ENCODE data around the gene SPEG. TPM values are rescaled to one million over a fixed set of nuclear protein-coding genes. Genes with fewer than 3 reads are reported as not detected.

SPEG gene
- total RNA-seq, 2 experiments from 2014 or later, result 0.46 TPM; not detected in 1

- no peak overlapping the region for H2AFZ ChIP-seq (ENCODE audit: low read length)
- DNase-seq (ENCODE audit: low spot score), result no peak
- peak overlapping the region; percentile 89; the same call in 1 of the 2 replicates for H3K4me2 ChIP-seq (ENCODE audit: low read length)
- no peak overlapping the region for H3K27ac ChIP-seq (ENCODE audit: low read depth, low read length, poor library complexity, severe bottlenecking)
- no peaks in the 10 kb centered on the region for H3K9me2 ChIP-seq (ENCODE audit: insufficient read depth, low read length)
- H3K9me3 ChIP-seq (ENCODE audit: low read length), result no peaks in the 10 kb centered on the region
- no peaks in the 10 kb centered on the region for H4K20me1 ChIP-seq (ENCODE audit: insufficient read depth, low read length)
- no TSS peak for BruUV-seq (replicated peaks)
- peaks cover 42% of the 10 kb centered on the region for H3K36me3 ChIP-seq (ENCODE audit: insufficient read depth, low read length)
- POLR2A ChIA-PET, result no interaction called here
- CTCF ChIA-PET (ENCODE audit: unreplicated experiment), result no interaction called here
- H3K79me2 ChIP-seq (ENCODE audit: insufficient read depth, low read depth, low read length), result no peaks in the 10 kb centered on the region; the same call in 1 of the 2 replicates
- peaks cover 15% of the 10 kb centered on the region for H3K4me1 ChIP-seq (ENCODE audit: insufficient read depth, low read length, poor library complexity, severe bottlenecking)
- no peak overlapping the region for H3K4me3 ChIP-seq (ENCODE audit: low read depth, low read length, poor library complexity, severe bottlenecking)
- intact Hi-C loops (cut with micrococcal nuclease; ENCODE audit: unreplicated experiment), result loop anchor here (5.0 kb wide), 3 partner anchors 156 to 211 kb away; partner anchors contain the start of genes CHPF, CNPPD1, RETREG2 and STK11IP
- TF ChIP-seq EZH2phosphoT487 (IDR thresholded peaks at IDR 0.05; ENCODE audit: borderline replicate concordance, low read depth, low read length) (no peak), CTCF (conservative IDR thresholded peaks at IDR 0.05; ENCODE audit: low read length) (no peak)
Observed at GRCh38 chr2:219385958-219386520, 48.6 kb upstream of the SPEG start.

GRCh38 chr2:219386532-219387280 is 47.9 kb upstream of the SPEG start:
- H3K4me2 ChIP-seq (ENCODE audit: low read length), result peak overlapping the region; percentile 89
- H3K36me3 ChIP-seq (ENCODE audit: insufficient read depth, low read length), result peaks cover 36% of the 10 kb centered on the region
- ChIA-PET POLR2A (interaction anchor here (0.6 to 1.2 kb wide), 2 partner anchors 108 to 123 kb away, joined by 4 to 5 read pairs; no protein-coding TSS in a partner anchor), CTCF (ENCODE audit: unreplicated experiment) (interaction anchor here (0.6 kb wide), 1 partner anchor 105 kb away, joined by 8 read pairs; no protein-coding TSS in a partner anchor)
- DNase-seq (ENCODE audit: low spot score), result peak; percentile 6
- no peaks in the 10 kb centered on the region for H3K9me2 ChIP-seq (ENCODE audit: insufficient read depth, low read length)
- no peaks in the 10 kb centered on the region; the same call in 1 of the 2 replicates for H3K79me2 ChIP-seq (ENCODE audit: insufficient read depth, low read depth, low read length)
- BruUV-seq (replicated peaks), result no TSS peak
- H3K4me1 ChIP-seq (ENCODE audit: insufficient read depth, low read length, poor library complexity, severe bottlenecking), result peaks cover 15% of the 10 kb centered on the region
- H3K4me3 ChIP-seq (ENCODE audit: low read depth, low read length, poor library complexity, severe bottlenecking), result peak overlapping the region; percentile 81
- H3K27ac ChIP-seq (ENCODE audit: low read depth, low read length, poor library complexity, severe bottlenecking), result peak overlapping the region; percentile 3
- H2AFZ ChIP-seq (ENCODE audit: low read length), result peak overlapping the region; percentile 63; the same call in 1 of the 2 replicates
- H3K9me3 ChIP-seq (ENCODE audit: low read length), result no peaks in the 10 kb centered on the region
- intact Hi-C loops (cut with micrococcal nuclease; ENCODE audit: unreplicated experiment), result loop anchor here (5.0 kb wide), 3 partner anchors 156 to 211 kb away; partner anchors contain the start of genes CHPF, CNPPD1, RETREG2 and STK11IP
- no peak for TF ChIP-seq CTCF (conservative IDR thresholded peaks at IDR 0.05; ENCODE audit: low read length)
- TF ChIP-seq EZH2phosphoT487 (IDR thresholded peaks at IDR 0.05; ENCODE audit: borderline replicate concordance, low read depth, low read length), result no peak
- H4K20me1 ChIP-seq (ENCODE audit: insufficient read depth, low read length), result no peaks in the 10 kb centered on the region
